GM23338 (cell line): ENCODE data around the gene DLG2. TPM values are rescaled to one million over a fixed set of nuclear protein-coding genes. Genes with fewer than 3 reads are reported as not detected.

Experiments
- ATAC-seq: fragments of 200-7000 bp; cut with Tn5 transposase; 3 replicates; pipeline ENCODE4 v1.9.1; 2020
- DNase-seq: peaks from one replicate; pipeline ENCODE4 v3.0.0-alpha.2; 2015; ENCODE audit warnings: low spot score
- H2AFZ ChIP-seq: fragments of 200-600 bp; sonication (generic); 2 replicates; pipeline ENCODE4 v1.8.0; 2016; ENCODE audit warnings: antibody characterized with exemption, mild to moderate bottlenecking, moderate library complexity
- H3F3A ChIP-seq: fragments of 200-600 bp; sonication (generic); replicated peaks from 2 replicates; pipeline ENCODE4 v1.8.0; 2017; ENCODE audit warnings: antibody characterized with exemption, mixed run types, low read depth
- H3K27ac ChIP-seq: fragments of 200-600 bp; sonication (generic); 2 replicates; pipeline ENCODE4 v1.6.1; 2016; ENCODE audit warnings: low read depth
- H3K27me3 ChIP-seq: fragments of 200-600 bp; sonication (generic); 2 replicates; pipeline ENCODE4 v1.8.0; 2016; ENCODE audit warnings: mild to moderate bottlenecking, mixed run types, moderate library complexity; ENCODE audit not compliant: insufficient read depth
- H3K36me3 ChIP-seq: fragments of 200-600 bp; sonication (generic); 2 replicates; pipeline ENCODE4 v1.8.0; 2016; ENCODE audit warnings: mild to moderate bottlenecking; ENCODE audit not compliant: insufficient read depth
- H3K4me1 ChIP-seq: fragments of 200-600 bp; sonication (generic); 2 replicates; pipeline ENCODE4 v1.8.0; 2016; ENCODE audit warnings: mild to moderate bottlenecking, moderate library complexity; ENCODE audit not compliant: insufficient read depth
- H3K4me2 ChIP-seq: fragments of 200-600 bp; sonication (generic); 2 replicates; pipeline ENCODE4 v1.7.1; 2017; ENCODE audit warnings: mixed run types
- H3K4me3 ChIP-seq: fragments of 200-600 bp; sonication (generic); 2 replicates; pipeline ENCODE4 v1.6.1; 2016; ENCODE audit warnings: mixed run types
- H3K79me2 ChIP-seq: fragments of 200-600 bp; sonication (generic); replicated peaks from 2 replicates; pipeline ENCODE4 v1.8.0; 2017; ENCODE audit warnings: mild to moderate bottlenecking; ENCODE audit not compliant: insufficient read depth
- H3K9me2 ChIP-seq: fragments of 200-600 bp; sonication (generic); 2 replicates; pipeline ENCODE4 v1.8.0; 2017; ENCODE audit not compliant: insufficient read depth
- H4K20me1 ChIP-seq: fragments of 200-600 bp; sonication (generic); replicated peaks from 2 replicates; pipeline ENCODE4 v1.8.0; 2017; ENCODE audit warnings: mild to moderate bottlenecking; ENCODE audit not compliant: insufficient read depth
- H3K27ac Mint-ChIP-seq: 2 replicates; pipeline ENCODE4 v1.8.0; 2020; ENCODE audit warnings: inconsistent platforms, mild to moderate bottlenecking, moderate library complexity, mixed read lengths
- H3K27me3 Mint-ChIP-seq: 3 replicates; pipeline ENCODE4 v1.8.0; 2022; ENCODE audit warnings: low read depth, mild to moderate bottlenecking, moderate library complexity, mixed read lengths, inconsistent platforms; ENCODE audit not compliant: insufficient read depth, poor library complexity
- H3K36me3 Mint-ChIP-seq: 3 replicates; pipeline ENCODE4 v1.8.0; 2021; ENCODE audit warnings: low read depth, mild to moderate bottlenecking, inconsistent platforms, moderate library complexity, mixed read lengths
- H3K4me1 Mint-ChIP-seq: 3 replicates; pipeline ENCODE4 v1.8.0; 2020; ENCODE audit warnings: mild to moderate bottlenecking, inconsistent platforms, mixed read lengths
- H3K4me3 Mint-ChIP-seq: 3 replicates; pipeline ENCODE4 v1.8.0; 2021; ENCODE audit warnings: moderate library complexity, mild to moderate bottlenecking, inconsistent platforms, mixed read lengths
- H3K9me3 Mint-ChIP-seq: 3 replicates; pipeline ENCODE4 v1.8.0; 2020; ENCODE audit warnings: moderate library complexity, mild to moderate bottlenecking, inconsistent platforms, mixed read lengths
- EZH2phosphoT487 ChIP-seq: fragments of 200-600 bp; sonication (generic); IDR thresholded peaks from one replicate; pipeline ENCODE4 v1.8.1; 2018; ENCODE audit warnings: antibody characterized with exemption; ENCODE audit not compliant: unreplicated experiment
- NANOG ChIP-seq: IDR thresholded peaks from 2 replicates; pipeline ENCODE4 v1.6.1; 2016; ENCODE audit warnings: antibody characterized with exemption, borderline replicate concordance
- STAT1 ChIP-seq: IDR thresholded peaks from one replicate; pipeline ENCODE4 v1.6.1; 2016; ENCODE audit warnings: antibody characterized with exemption; ENCODE audit not compliant: unreplicated experiment
- ZNF114 ChIP-seq: fragments of 250-450 bp; sonication (Bioruptor Pico); IDR thresholded peaks from 2 replicates; pipeline ENCODE4 v1.5.0; 2020; ENCODE audit warnings: mild to moderate bottlenecking, moderate library complexity
- ZNF331 ChIP-seq: fragments of 250-450 bp; sonication (Bioruptor Pico); IDR thresholded peaks from 2 replicates; pipeline ENCODE4 v1.5.0; 2020; ENCODE audit warnings: low read depth, mild to moderate bottlenecking, moderate library complexity
- polyA plus RNA-seq: library from polyadenylated mRNA; unstranded; fragments of >200 nt; fragmentation: Nextera tagmentation; extraction: Ambion mirVana; gene quantifications from 2 replicates; pipeline ENCODE4 v1.2.1, GENCODE V29; 2016
- total RNA-seq: library from RNA; depleted of rRNA; stranded (reverse); fragments of >200 nt; shearing (Covaris generic); gene quantifications from 2 replicates; pipeline ENCODE4 v1.2.3, GENCODE V29; 2014
- TF ChIP-seq, protein P1 (sequence below): IDR thresholded peaks from 2 replicates; pipeline ENCODE4 v1.6.1; 2016; ENCODE audit warnings: antibody characterized with exemption
- TF ChIP-seq, protein P2 (sequence below): fragments of 250-450 bp; sonication (Bioruptor Pico); IDR thresholded peaks from 2 replicates; pipeline ENCODE4 v1.5.0; 2020; ENCODE audit warnings: mild to moderate bottlenecking, moderate library complexity

DLG2 gene
- total and polyA plus RNA-seq, 2 experiments from 2014 or later = 19.8 to 21.5 TPM

DNA sequence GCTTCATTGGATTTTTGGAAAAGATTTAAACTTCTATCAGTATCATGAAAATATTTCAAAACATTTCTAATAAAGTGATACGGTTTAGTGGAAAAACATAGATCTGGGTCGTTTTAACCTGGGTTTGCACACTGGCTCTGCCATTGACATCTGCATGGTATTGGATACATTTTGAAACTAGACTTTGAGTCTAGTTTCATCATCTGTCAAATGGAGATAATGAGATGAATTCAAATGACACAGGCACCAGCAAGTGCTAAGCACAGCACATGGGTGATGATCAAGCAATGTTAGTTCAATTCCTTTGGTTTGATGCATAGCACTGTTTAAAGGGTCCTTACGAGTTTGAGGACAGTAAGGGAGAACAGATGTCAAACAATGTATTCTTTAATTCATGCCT lies 1522.0 kb downstream of the DLG2 start:
- no peak overlapping the region for H2AFZ ChIP-seq
- no peaks in the 10 kb centered on the region for H3K27me3 ChIP-seq
- H3K79me2 ChIP-seq = no peaks in the 10 kb centered on the region
- Mint-ChIP-seq H3K27me3 (no peaks in the 10 kb centered on the region), H3K9me3 (no peaks in the 10 kb centered on the region), H3K27ac (no peak overlapping the region), H3K4me3 (no peak overlapping the region), H3K4me1 (peaks cover 9% of the 10 kb centered on the region; the same call in 2 of the 3 replicates), H3K36me3 (no peaks in the 10 kb centered on the region)
- H3K27ac ChIP-seq = no peak overlapping the region
- H3K4me2 ChIP-seq = no peak overlapping the region
- no peak for ATAC-seq
- no peaks in the 10 kb centered on the region for H4K20me1 ChIP-seq
- no peaks in the 10 kb centered on the region for H3K36me3 ChIP-seq
- no peak for DNase-seq
- H3K4me3 ChIP-seq = no peak overlapping the region
- H3F3A ChIP-seq = no peaks in the 10 kb centered on the region
- TF ChIP-seq NANOG (no peak), EZH2phosphoT487 (no peak), ZNF331 (CRISPR knock-in tag) (no peak), ZNF114 (CRISPR knock-in tag) (no peak), STAT1 (no peak)
- TF ChIP-seq, protein P1, sequence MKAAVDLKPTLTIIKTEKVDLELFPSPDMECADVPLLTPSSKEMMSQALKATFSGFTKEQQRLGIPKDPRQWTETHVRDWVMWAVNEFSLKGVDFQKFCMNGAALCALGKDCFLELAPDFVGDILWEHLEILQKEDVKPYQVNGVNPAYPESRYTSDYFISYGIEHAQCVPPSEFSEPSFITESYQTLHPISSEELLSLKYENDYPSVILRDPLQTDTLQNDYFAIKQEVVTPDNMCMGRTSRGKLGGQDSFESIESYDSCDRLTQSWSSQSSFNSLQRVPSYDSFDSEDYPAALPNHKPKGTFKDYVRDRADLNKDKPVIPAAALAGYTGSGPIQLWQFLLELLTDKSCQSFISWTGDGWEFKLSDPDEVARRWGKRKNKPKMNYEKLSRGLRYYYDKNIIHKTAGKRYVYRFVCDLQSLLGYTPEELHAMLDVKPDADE = no peak
- TF ChIP-seq, protein P2, sequence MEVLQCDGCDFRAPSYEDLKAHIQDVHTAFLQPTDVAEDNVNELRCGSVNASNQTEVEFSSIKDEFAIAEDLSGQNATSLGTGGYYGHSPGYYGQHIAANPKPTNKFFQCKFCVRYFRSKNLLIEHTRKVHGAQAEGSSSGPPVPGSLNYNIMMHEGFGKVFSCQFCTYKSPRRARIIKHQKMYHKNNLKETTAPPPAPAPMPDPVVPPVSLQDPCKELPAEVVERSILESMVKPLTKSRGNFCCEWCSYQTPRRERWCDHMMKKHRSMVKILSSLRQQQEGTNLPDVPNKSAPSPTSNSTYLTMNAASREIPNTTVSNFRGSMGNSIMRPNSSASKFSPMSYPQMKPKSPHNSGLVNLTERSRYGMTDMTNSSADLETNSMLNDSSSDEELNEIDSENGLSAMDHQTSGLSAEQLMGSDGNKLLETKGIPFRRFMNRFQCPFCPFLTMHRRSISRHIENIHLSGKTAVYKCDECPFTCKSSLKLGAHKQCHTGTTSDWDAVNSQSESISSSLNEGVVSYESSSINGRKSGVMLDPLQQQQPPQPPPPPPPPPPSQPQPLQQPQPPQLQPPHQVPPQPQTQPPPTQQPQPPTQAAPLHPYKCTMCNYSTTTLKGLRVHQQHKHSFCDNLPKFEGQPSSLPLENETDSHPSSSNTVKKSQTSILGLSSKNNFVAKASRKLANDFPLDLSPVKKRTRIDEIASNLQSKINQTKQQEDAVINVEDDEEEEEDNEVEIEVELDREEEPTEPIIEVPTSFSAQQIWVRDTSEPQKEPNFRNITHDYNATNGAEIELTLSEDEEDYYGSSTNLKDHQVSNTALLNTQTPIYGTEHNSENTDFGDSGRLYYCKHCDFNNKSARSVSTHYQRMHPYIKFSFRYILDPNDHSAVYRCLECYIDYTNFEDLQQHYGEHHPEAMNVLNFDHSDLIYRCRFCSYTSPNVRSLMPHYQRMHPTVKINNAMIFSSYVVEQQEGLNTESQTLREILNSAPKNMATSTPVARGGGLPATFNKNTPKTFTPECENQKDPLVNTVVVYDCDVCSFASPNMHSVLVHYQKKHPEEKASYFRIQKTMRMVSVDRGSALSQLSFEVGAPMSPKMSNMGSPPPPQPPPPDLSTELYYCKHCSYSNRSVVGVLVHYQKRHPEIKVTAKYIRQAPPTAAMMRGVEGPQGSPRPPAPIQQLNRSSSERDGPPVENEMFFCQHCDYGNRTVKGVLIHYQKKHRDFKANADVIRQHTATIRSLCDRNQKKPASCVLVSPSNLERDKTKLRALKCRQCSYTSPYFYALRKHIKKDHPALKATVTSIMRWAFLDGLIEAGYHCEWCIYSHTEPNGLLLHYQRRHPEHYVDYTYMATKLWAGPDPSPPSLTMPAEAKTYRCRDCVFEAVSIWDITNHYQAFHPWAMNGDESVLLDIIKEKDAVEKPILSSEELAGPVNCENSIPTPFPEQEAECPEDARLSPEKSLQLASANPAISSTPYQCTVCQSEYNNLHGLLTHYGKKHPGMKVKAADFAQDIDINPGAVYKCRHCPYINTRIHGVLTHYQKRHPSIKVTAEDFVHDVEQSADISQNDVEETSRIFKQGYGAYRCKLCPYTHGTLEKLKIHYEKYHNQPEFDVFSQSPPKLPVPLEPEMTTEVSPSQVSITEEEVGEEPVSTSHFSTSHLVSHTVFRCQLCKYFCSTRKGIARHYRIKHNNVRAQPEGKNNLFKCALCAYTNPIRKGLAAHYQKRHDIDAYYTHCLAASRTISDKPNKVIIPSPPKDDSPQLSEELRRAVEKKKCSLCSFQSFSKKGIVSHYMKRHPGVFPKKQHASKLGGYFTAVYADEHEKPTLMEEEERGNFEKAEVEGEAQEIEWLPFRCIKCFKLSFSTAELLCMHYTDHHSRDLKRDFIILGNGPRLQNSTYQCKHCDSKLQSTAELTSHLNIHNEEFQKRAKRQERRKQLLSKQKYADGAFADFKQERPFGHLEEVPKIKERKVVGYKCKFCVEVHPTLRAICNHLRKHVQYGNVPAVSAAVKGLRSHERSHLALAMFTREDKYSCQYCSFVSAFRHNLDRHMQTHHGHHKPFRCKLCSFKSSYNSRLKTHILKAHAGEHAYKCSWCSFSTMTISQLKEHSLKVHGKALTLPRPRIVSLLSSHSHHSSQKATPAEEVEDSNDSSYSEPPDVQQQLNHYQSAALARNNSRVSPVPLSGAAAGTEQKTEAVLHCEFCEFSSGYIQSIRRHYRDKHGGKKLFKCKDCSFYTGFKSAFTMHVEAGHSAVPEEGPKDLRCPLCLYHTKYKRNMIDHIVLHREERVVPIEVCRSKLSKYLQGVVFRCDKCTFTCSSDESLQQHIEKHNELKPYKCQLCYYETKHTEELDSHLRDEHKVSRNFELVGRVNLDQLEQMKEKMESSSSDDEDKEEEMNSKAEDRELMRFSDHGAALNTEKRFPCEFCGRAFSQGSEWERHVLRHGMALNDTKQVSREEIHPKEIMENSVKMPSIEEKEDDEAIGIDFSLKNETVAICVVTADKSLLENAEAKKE (CRISPR knock-in tag) = no peak
- no peaks in the 10 kb centered on the region for H3K9me2 ChIP-seq
- H3K4me1 ChIP-seq = peaks cover 6% of the 10 kb centered on the region; the same call in 1 of the 2 replicates
